Measurements from ENCODE around the gene MICU2.

MICU2 gene

DNA sequence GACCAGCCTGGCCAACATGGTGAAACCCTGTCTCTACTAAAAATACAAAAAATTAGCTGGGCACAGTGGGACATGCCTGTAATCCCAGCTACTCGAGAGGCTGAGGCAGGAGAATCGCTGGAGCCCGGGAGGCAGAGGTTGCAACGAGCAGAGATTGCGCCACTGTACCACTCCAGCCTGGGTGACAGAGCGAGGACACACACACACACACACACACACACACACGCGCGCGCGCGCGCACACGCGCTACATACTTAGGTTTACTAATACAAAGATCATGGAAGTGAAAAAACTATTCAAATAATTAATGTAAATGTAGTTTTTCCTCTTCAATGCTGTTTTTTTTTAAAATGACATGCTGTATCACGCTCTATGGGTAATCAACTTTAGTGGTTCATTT lies 86.4 kb downstream of the MICU2 start:
- no peaks in the 10 kb centered on the region for H3K27me3 ChIP-seq (ENCODE audit: control insufficient read depth, insufficient read depth, low read length)
- H3K36me3 ChIP-seq (ENCODE audit: control insufficient read depth, insufficient read depth, low read length): no peaks in the 10 kb centered on the region

DNA sequence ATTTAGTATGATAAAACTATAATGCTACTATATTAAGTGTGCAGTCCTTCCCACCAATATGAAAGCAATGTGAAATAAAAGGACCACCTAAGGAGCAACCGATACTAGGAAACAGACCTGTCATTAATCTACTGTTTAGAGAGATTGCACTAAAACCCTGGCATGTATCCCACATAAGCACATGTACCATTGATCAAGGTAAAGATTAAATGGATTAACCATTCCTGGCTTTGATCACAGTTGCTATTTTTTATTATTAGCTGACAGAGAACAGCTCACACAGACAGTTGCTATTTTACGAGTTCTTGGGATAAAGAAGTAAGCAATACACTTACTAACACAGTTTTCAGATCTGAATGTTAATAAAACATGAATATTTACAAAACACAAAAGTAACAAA lies 87.2 kb downstream of the MICU2 start:
- Histone ChIP-seq H3K4me3 (ENCODE audit: low read length) (no peak overlapping the region), H3K27me3 (ENCODE audit: control insufficient read depth, insufficient read depth, low read length) (no peaks in the 10 kb centered on the region), H3K4me1 (ENCODE audit: control insufficient read depth, insufficient read depth, low read length) (no peaks in the 10 kb centered on the region), H3K9me3 (ENCODE audit: control insufficient read depth, low read length) (no peaks in the 10 kb centered on the region), H3K36me3 (ENCODE audit: control insufficient read depth, insufficient read depth, low read length) (no peaks in the 10 kb centered on the region), H3K9ac (ENCODE audit: low read length) (no peak overlapping the region)

More for the DNA sequence above, 86.4 kb downstream of the MICU2 start:
- Histone ChIP-seq H3K4me3 (ENCODE audit: low read length) (no peak overlapping the region), H3K9me3 (ENCODE audit: control insufficient read depth, low read length) (no peaks in the 10 kb centered on the region), H3K9ac (ENCODE audit: low read length) (no peak overlapping the region), H3K4me1 (ENCODE audit: control insufficient read depth, insufficient read depth, low read length) (no peaks in the 10 kb centered on the region)

DNA sequence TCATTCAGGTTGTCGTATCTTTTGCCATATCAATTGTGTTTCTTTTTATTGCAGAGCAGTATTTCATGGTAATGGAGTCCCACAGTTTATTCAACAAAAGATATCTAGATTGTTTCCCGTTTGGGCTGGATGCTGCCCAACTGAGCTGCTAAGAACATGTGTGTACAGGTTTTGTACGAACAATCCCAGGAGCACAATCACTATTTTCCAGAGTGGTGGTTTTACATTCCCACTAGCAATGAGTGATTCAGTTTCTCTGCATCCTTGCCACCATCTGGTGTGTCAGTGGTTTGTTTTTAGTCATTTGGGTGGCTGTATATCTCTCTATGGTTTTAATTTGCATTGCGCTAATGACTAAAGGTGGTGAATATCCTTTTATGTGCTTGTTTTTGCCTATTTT lies 92.1 kb downstream of the MICU2 start:
- Histone ChIP-seq H3K9ac (ENCODE audit: low read length) (no peak overlapping the region), H3K27me3 (ENCODE audit: control insufficient read depth, insufficient read depth, low read length) (no peaks in the 10 kb centered on the region), H3K4me1 (ENCODE audit: control insufficient read depth, insufficient read depth, low read length) (no peaks in the 10 kb centered on the region), H3K36me3 (ENCODE audit: control insufficient read depth, insufficient read depth, low read length) (no peaks in the 10 kb centered on the region), H3K4me3 (ENCODE audit: low read length) (no peak overlapping the region), H3K9me3 (ENCODE audit: control insufficient read depth, low read length) (no peaks in the 10 kb centered on the region)

DNA sequence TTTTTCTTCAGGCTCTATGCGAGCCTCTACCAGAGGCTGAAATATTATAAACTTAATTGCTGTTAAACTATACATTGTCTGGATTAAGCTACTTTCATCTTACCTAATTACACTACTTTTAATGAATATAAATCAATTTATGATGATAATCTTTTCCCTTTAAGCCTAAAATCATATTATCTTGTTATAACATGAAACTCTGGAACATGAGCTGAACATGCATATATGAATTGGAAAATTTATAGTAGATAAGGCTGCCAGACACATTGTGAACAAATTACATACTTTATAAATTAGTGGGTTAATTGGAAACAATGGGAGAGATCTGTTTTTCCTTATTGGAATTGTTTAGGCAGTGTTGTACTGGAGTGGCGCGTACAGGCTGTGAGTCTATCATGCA lies 99.6 kb downstream of the MICU2 start:
- no peaks in the 10 kb centered on the region for H3K36me3 ChIP-seq (ENCODE audit: control insufficient read depth, insufficient read depth, low read length)
- H3K4me1 ChIP-seq (ENCODE audit: control insufficient read depth, insufficient read depth, low read length): no peaks in the 10 kb centered on the region

DNA sequence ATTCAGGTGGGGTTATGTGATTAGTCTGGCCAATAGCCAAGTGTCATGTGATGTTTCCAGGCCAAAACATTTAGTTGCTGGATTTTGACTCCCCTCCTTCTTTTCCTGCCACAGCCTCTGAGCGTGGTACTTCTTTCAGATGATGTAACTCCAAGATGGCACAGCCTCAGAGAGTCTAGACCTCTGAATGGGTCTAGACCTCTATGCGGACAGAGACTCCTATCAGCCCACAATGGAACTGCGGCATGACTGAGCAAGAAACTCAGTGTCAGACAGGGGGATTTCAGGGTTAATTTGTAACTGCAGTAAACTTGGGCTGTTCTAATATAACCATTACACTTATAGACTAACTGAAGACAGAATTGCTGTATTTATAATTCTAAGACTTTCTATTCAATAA lies 102.3 kb downstream of the MICU2 start:
- no peaks in the 10 kb centered on the region for H3K36me3 ChIP-seq (ENCODE audit: control insufficient read depth, insufficient read depth, low read length)
- no peak overlapping the region for H3K4me3 ChIP-seq (ENCODE audit: low read length)
- no peak overlapping the region for H3K9ac ChIP-seq (ENCODE audit: low read length)
- no peaks in the 10 kb centered on the region for H3K9me3 ChIP-seq (ENCODE audit: control insufficient read depth, low read length)
- H3K4me1 ChIP-seq (ENCODE audit: control insufficient read depth, insufficient read depth, low read length): no peaks in the 10 kb centered on the region
- H3K27me3 ChIP-seq (ENCODE audit: control insufficient read depth, insufficient read depth, low read length): no peaks in the 10 kb centered on the region

More for the DNA sequence above, 99.6 kb downstream of the MICU2 start:
- Histone ChIP-seq H3K9ac (ENCODE audit: low read length) (no peak overlapping the region), H3K27me3 (ENCODE audit: control insufficient read depth, insufficient read depth, low read length) (no peaks in the 10 kb centered on the region), H3K4me3 (ENCODE audit: low read length) (no peak overlapping the region), H3K9me3 (ENCODE audit: control insufficient read depth, low read length) (no peaks in the 10 kb centered on the region)

DNA sequence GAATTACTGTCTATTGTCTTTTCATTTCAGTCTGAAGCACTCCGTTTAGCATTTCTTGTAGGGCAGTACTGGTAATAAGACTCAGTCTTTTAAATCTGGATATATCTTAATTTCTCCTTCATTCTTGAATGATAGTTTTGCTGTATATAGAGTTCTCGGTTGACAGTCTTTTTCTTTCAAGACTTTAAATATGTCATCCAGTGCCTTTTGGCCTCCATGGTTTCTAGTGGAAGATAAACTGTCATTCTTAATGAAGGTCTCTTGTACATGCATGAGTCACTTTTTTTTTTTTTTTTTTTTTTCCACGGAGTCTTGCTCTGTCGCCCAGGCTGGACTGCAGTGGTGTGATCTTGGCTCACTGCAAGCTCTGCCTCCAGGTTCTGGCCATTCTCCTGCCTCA lies 117.6 kb downstream of the MICU2 start:
- Histone ChIP-seq H3K27me3 (ENCODE audit: control insufficient read depth, insufficient read depth, low read length) (no peaks in the 10 kb centered on the region), H3K4me1 (ENCODE audit: control insufficient read depth, insufficient read depth, low read length) (no peaks in the 10 kb centered on the region), H3K9me3 (ENCODE audit: control insufficient read depth, low read length) (peaks cover 4% of the 10 kb centered on the region), H3K9ac (ENCODE audit: low read length) (no peak overlapping the region), H3K4me3 (ENCODE audit: low read length) (no peak overlapping the region), H3K36me3 (ENCODE audit: control insufficient read depth, insufficient read depth, low read length) (no peaks in the 10 kb centered on the region)

DNA sequence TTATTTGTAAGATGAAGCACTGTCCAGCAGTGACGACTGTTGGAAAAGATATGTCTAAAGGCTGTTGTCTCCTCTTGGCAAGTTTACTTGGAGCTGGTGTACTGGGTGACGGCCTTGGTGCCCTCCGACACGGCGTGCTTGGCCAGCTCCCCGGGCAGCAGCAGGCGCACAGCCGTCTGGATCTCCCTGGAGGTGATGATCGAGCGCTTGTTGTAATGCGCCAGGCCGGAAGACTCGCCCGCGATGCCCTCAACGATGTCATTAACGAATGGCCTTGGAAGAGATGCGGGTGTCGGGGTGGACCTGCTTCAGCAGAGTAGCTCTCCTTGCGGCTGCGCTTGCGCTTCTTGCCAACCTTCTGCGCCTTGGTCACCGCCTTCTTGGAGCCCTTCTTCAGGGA lies 120.2 kb downstream of the MICU2 start:
- Histone ChIP-seq H3K27me3 (ENCODE audit: control insufficient read depth, insufficient read depth, low read length) (no peaks in the 10 kb centered on the region), H3K4me3 (ENCODE audit: low read length) (no peak overlapping the region), H3K36me3 (ENCODE audit: control insufficient read depth, insufficient read depth, low read length) (no peaks in the 10 kb centered on the region), H3K9me3 (ENCODE audit: control insufficient read depth, low read length) (peaks cover 4% of the 10 kb centered on the region), H3K9ac (ENCODE audit: low read length) (no peak overlapping the region), H3K4me1 (ENCODE audit: control insufficient read depth, insufficient read depth, low read length) (no peaks in the 10 kb centered on the region)

DNA sequence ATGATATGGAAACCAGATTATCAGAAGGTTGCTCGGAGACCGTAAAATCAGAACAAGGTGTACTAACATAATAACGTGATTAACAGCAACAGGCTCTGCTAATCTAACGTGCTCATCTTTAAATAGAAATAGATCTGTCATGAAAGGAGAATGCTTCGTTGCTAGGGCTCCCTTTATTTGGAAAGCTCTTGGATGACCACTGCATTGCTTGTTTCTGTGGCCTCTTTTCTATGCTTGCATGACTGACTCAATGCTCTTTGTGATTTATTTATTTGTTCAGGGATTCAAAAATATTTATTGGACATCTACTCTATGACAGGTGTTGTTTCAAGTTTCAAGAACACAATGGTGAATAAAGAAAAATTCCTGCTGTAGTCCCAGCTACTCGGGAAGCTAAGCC lies 122.6 kb downstream of the MICU2 start:
- Histone ChIP-seq H3K4me1 (ENCODE audit: control insufficient read depth, insufficient read depth, low read length) (no peaks in the 10 kb centered on the region), H3K27me3 (ENCODE audit: control insufficient read depth, insufficient read depth, low read length) (no peaks in the 10 kb centered on the region), H3K4me3 (ENCODE audit: low read length) (no peak overlapping the region), H3K36me3 (ENCODE audit: control insufficient read depth, insufficient read depth, low read length) (no peaks in the 10 kb centered on the region), H3K9me3 (ENCODE audit: control insufficient read depth, low read length) (no peaks in the 10 kb centered on the region), H3K9ac (ENCODE audit: low read length) (no peak overlapping the region)

DNA sequence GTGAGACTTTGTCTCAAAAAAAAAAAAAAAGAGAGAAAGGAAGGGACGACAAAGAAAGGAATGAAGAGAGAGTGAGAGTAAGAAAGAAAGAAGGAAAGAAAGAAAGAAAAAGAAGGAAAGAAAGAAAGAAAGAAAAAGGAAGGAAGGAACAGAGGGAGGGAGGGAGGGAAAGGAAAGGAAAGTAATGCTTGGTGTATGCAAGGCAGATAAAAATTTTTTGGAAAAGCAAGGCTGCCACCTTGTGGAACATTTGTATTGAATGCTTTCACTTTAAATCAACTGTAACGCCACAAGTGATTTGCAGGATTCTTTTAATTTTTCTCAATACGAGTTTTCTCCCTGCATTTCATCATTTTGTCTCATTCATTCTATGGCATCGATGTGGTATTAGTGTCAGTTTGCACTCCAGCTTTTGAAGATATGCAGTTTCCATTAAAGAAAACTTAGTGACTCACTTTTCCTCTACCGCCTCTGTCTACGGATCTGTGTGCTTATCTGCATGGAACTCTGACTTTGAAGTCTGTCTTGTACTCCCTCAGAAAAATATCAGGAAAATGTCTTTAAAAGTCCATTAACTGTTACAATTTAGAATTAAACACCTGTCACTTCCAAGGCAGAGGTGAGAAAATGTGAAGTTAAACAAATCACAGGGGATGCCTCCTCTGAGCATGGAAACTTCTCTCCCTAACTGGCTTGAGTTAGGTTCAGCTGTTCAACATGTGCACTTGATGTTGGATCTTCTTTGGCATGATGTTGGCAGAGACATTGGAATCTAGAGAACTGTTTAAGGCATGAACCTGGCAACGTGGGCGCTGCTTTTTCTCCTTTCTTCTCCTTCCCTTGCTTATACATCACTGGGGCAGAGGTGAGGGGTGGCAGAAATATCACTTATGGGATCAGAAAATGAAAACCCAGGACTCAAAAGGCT lies 124.8 kb downstream of the MICU2 start:
- Histone ChIP-seq H3K4me3 (ENCODE audit: low read length) (no peak overlapping the region), H3K9ac (ENCODE audit: low read length) (no peak overlapping the region), H3K27me3 (ENCODE audit: control insufficient read depth, insufficient read depth, low read length) (no peaks in the 10 kb centered on the region), H3K9me3 (ENCODE audit: control insufficient read depth, low read length) (no peaks in the 10 kb centered on the region), H3K36me3 (ENCODE audit: control insufficient read depth, insufficient read depth, low read length) (no peaks in the 10 kb centered on the region), H3K4me1 (ENCODE audit: control insufficient read depth, insufficient read depth, low read length) (no peaks in the 10 kb centered on the region)

DNA sequence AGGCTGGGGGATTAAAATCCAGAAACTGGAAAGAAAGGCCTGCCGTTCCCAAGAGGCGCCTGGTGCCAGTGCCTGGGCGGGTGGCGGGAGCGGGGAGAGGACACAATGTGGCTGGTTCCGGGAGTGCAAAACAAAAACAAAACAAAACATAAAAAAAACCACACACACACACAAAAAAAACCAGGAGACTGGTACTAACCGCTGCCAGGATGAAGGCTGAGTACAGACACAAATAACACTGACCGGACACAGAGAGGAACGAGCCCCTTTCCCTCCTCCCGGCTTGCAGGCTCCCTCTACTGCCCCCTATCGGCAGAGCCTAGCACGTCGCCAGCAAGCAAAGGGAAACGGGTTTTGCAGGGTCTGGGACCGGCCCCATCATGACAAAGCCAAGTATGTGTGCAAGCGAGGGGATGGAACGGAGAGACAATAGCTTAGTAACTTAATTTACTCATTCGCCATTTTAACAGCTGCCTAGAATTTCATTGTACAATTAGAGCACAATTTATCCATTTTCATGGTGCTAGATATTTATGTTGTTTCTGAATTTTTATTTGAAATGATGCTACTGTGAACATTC lies 127.0 kb downstream of the MICU2 start:
- peak overlapping the region; percentile 89 for H3K9ac ChIP-seq (ENCODE audit: low read length)

DNA sequence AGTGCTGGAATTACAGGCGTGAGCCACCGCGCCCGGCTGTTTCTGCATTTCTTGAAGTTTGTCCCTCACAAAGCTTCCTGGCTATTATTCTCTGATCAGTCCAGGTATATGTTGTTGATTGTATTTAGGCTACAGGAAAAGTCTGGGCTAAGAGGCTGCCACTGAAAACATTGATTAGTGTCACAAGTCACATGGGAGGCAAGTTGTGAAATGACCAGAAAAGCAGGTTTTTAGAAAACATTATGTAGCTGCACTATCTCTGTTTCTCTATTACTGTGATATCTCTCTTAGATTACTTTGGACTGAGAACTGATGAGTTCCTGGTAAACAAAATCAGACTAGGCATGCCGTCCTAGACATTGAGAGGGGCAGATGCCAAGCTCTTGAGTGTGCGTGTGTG lies 128.9 kb downstream of the MICU2 start:
- H3K36me3 ChIP-seq (ENCODE audit: control insufficient read depth, insufficient read depth, low read length): no peaks in the 10 kb centered on the region
- H3K9ac ChIP-seq (ENCODE audit: low read length): no peak overlapping the region
- no peaks in the 10 kb centered on the region for H3K4me1 ChIP-seq (ENCODE audit: control insufficient read depth, insufficient read depth, low read length)
- H3K27me3 ChIP-seq (ENCODE audit: control insufficient read depth, insufficient read depth, low read length): no peaks in the 10 kb centered on the region
- no peaks in the 10 kb centered on the region for H3K9me3 ChIP-seq (ENCODE audit: control insufficient read depth, low read length)
- no peak overlapping the region for H3K4me3 ChIP-seq (ENCODE audit: low read length)

More for the DNA sequence above, 127.0 kb downstream of the MICU2 start:
- H3K36me3 ChIP-seq (ENCODE audit: control insufficient read depth, insufficient read depth, low read length): no peaks in the 10 kb centered on the region
- peak overlapping the region; percentile 54 for H3K4me3 ChIP-seq (ENCODE audit: low read length)
- H3K27me3 ChIP-seq (ENCODE audit: control insufficient read depth, insufficient read depth, low read length): no peaks in the 10 kb centered on the region
- H3K4me1 ChIP-seq (ENCODE audit: control insufficient read depth, insufficient read depth, low read length): no peaks in the 10 kb centered on the region
- no peaks in the 10 kb centered on the region for H3K9me3 ChIP-seq (ENCODE audit: control insufficient read depth, low read length)

DNA sequence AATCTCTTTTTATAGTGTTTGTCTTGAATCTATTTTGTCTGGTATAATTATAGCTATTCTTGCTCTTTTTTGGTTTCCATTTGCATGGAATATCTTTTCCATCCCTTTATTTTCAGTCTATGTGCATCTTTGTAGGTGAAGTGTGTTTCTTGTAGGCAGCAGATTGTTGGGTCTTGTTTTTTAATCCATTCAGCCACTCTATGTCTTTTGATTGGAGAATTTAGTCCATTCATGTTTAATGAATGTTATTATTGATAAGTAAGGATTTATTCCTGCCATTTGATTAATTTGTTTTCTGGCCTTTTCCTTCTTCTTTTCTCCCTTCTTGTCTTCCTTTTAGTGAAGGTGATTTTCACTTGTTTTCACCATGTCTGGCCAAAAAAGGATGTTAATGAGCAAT lies 133.2 kb downstream of the MICU2 start:
- no peak overlapping the region for H3K4me3 ChIP-seq (ENCODE audit: low read length)
- H3K27me3 ChIP-seq (ENCODE audit: control insufficient read depth, insufficient read depth, low read length): no peaks in the 10 kb centered on the region
- no peak overlapping the region for H3K9ac ChIP-seq (ENCODE audit: low read length)
- H3K36me3 ChIP-seq (ENCODE audit: control insufficient read depth, insufficient read depth, low read length): no peaks in the 10 kb centered on the region
- H3K4me1 ChIP-seq (ENCODE audit: control insufficient read depth, insufficient read depth, low read length): peaks cover 17% of the 10 kb centered on the region
- no peaks in the 10 kb centered on the region for H3K9me3 ChIP-seq (ENCODE audit: control insufficient read depth, low read length)
